Activated CD4-positive, alpha-beta T cell treated with anti-CD3 and anti-CD28 coated beads, Interleukin-2, amount 50 U/mL, for 16 hours (primary cell): ENCODE data around the gene ANXA4.
"Not testable (repeated sequence)": the region's sequence is repeated elsewhere in the genome, so short reads cannot be mapped to it uniquely, and the experiment has no call there.

Source experiments
- DNase-seq: peaks from one replicate; pipeline ENCODE4 v3.0.0-alpha.2; 2020

The ANXA4 gene

GRCh38 chr2:69762025-69762424, 20.1 kb downstream of the ANXA4 start:
- no peak for DNase-seq

- no peak for DNase-seq
These were observed 20.9 kb downstream of the ANXA4 start for GRCh38 chr2:69762513-69763494.

GRCh38 chr2:69763831-69764230, 21.9 kb downstream of the ANXA4 start:
- not testable (repeated sequence) for DNase-seq

GRCh38 chr2:69764286-69765095, 22.6 kb downstream of the ANXA4 start:
- peak; percentile 34 for DNase-seq

GRCh38 chr2:69765096-69765380, 23.1 kb downstream of the ANXA4 start:
- DNase-seq = no peak

GRCh38 chr2:69766014-69766413, 24.1 kb downstream of the ANXA4 start:
- DNase-seq = no peak

GRCh38 chr2:69767034-69767433, 25.1 kb downstream of the ANXA4 start:
- DNase-seq = no peak

- DNase-seq = no peak
These were observed 26.3 kb downstream of the ANXA4 start for GRCh38 chr2:69768235-69768634.

- no peak for DNase-seq
These were observed 26.9 kb downstream of the ANXA4 start for GRCh38 chr2:69768789-69769188.

- DNase-seq = no peak
These were observed 27.3 kb downstream of the ANXA4 start for GRCh38 chr2:69769272-69769671.

- peak; percentile 70 for DNase-seq
These were observed 28.3 kb downstream of the ANXA4 start for GRCh38 chr2:69770193-69770702.

GRCh38 chr2:69770747-69771146, 28.8 kb downstream of the ANXA4 start:
- no peak for DNase-seq

- DNase-seq = no peak
These were observed 29.5 kb downstream of the ANXA4 start for GRCh38 chr2:69771461-69771860.

GRCh38 chr2:69773206-69773605, 31.3 kb downstream of the ANXA4 start:
- peak; percentile 50 for DNase-seq

- not testable (repeated sequence) for DNase-seq
These were observed 32.5 kb downstream of the ANXA4 start for GRCh38 chr2:69774258-69774983.

GRCh38 chr2:69774984-69775982, 33.3 kb downstream of the ANXA4 start:
- peak; percentile 72 for DNase-seq

GRCh38 chr2:69776886-69777785, 35.2 kb downstream of the ANXA4 start:
- DNase-seq = no peak

GRCh38 chr2:69777786-69778105, 35.8 kb downstream of the ANXA4 start:
- no peak for DNase-seq

- no peak for DNase-seq
These were observed 37.5 kb downstream of the ANXA4 start for GRCh38 chr2:69779258-69780001.

- DNase-seq = no peak
These were observed 39.0 kb downstream of the ANXA4 start for GRCh38 chr2:69780921-69781320.
